Measurements from ENCODE around the gene SLC1A2. TPM values are rescaled to one million over a fixed set of nuclear protein-coding genes. Genes with fewer than 3 reads are reported as not detected.

SLC1A2 gene
- total RNA-seq, 1 experiment from 2014 or later = 0.25 TPM

DNA sequence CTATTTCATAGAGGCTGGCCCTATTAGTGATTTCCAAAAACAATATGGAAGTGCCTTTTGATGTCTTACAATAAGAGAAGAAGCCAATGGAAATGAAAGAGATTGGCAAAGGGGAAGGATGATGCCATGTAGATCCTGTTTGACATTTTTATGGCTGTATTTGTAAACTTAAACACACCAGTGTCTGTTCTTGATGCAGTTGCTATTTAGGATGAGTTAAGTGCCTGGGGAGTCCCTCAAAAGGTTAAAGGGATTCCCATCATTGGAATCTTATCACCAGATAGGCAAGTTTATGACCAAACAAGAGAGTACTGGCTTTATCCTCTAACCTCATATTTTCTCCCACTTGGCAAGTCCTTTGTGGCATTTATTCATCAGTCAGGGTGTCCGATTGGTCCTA, 189.0 kb downstream of the SLC1A2 start:
- POLR2A ChIA-PET = no interaction called here
- CTCF ChIA-PET = interaction anchor here (1.0 to 1.2 kb wide), 2 partner anchors 232 to 304 kb away, joined by 3 to 4 read pairs; no protein-coding TSS in a partner anchor
- TF ChIP-seq EGR1 (IDR thresholded peaks at IDR 0.05; ENCODE audit: low read depth) = no peak
- TF ChIP-seq SIN3A (IDR thresholded peaks at IDR 0.05; ENCODE audit: low read depth) = no peak
- TF ChIP-seq POLR2AphosphoS5 (IDR thresholded peaks at IDR 0.05; ENCODE audit: low read depth, low read length) = no peak
- TF ChIP-seq RAD21 (IDR thresholded peaks at IDR 0.05; ENCODE audit: low read depth) = no peak
- no peak for TF ChIP-seq ELF1 (IDR thresholded peaks at IDR 0.05; ENCODE audit: borderline replicate concordance, low read depth)
- TF ChIP-seq, protein P1, sequence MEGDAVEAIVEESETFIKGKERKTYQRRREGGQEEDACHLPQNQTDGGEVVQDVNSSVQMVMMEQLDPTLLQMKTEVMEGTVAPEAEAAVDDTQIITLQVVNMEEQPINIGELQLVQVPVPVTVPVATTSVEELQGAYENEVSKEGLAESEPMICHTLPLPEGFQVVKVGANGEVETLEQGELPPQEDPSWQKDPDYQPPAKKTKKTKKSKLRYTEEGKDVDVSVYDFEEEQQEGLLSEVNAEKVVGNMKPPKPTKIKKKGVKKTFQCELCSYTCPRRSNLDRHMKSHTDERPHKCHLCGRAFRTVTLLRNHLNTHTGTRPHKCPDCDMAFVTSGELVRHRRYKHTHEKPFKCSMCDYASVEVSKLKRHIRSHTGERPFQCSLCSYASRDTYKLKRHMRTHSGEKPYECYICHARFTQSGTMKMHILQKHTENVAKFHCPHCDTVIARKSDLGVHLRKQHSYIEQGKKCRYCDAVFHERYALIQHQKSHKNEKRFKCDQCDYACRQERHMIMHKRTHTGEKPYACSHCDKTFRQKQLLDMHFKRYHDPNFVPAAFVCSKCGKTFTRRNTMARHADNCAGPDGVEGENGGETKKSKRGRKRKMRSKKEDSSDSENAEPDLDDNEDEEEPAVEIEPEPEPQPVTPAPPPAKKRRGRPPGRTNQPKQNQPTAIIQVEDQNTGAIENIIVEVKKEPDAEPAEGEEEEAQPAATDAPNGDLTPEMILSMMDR (IDR thresholded peaks at IDR 0.05 in 2 of 3, conservative IDR thresholded peaks at IDR 0.05 in 1 of 3; ENCODE audit: borderline replicate concordance in 1 of 3, insufficient read depth in 1 of 3, low read depth in 2 of 3, low read length in 2 of 3) = no peak
- no peak for TF ChIP-seq YY1 (IDR thresholded peaks at IDR 0.05; ENCODE audit: extremely low read depth, insufficient replicate concordance, low read depth, low read length)
- TF ChIP-seq, protein P2, sequence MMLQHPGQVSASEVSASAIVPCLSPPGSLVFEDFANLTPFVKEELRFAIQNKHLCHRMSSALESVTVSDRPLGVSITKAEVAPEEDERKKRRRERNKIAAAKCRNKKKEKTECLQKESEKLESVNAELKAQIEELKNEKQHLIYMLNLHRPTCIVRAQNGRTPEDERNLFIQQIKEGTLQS (IDR thresholded peaks at IDR 0.05) = no peak
- TF ChIP-seq SRF (IDR thresholded peaks at IDR 0.05; ENCODE audit: low read depth) = no peak
- TF ChIP-seq ZFX (IDR thresholded peaks at IDR 0.05) = no peak
- TF ChIP-seq, protein P3, sequence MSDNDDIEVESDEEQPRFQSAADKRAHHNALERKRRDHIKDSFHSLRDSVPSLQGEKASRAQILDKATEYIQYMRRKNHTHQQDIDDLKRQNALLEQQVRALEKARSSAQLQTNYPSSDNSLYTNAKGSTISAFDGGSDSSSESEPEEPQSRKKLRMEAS (IDR thresholded peaks at IDR 0.05) = no peak
- TF ChIP-seq EZH2phosphoT487 (IDR thresholded peaks at IDR 0.05; ENCODE audit: borderline replicate concordance) = no peak
- TF ChIP-seq, protein P4, sequence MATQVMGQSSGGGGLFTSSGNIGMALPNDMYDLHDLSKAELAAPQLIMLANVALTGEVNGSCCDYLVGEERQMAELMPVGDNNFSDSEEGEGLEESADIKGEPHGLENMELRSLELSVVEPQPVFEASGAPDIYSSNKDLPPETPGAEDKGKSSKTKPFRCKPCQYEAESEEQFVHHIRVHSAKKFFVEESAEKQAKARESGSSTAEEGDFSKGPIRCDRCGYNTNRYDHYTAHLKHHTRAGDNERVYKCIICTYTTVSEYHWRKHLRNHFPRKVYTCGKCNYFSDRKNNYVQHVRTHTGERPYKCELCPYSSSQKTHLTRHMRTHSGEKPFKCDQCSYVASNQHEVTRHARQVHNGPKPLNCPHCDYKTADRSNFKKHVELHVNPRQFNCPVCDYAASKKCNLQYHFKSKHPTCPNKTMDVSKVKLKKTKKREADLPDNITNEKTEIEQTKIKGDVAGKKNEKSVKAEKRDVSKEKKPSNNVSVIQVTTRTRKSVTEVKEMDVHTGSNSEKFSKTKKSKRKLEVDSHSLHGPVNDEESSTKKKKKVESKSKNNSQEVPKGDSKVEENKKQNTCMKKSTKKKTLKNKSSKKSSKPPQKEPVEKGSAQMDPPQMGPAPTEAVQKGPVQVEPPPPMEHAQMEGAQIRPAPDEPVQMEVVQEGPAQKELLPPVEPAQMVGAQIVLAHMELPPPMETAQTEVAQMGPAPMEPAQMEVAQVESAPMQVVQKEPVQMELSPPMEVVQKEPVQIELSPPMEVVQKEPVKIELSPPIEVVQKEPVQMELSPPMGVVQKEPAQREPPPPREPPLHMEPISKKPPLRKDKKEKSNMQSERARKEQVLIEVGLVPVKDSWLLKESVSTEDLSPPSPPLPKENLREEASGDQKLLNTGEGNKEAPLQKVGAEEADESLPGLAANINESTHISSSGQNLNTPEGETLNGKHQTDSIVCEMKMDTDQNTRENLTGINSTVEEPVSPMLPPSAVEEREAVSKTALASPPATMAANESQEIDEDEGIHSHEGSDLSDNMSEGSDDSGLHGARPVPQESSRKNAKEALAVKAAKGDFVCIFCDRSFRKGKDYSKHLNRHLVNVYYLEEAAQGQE (IDR thresholded peaks at IDR 0.05; ENCODE audit: low read depth) = no peak
- TF ChIP-seq ZNF274 (IDR thresholded peaks at IDR 0.05; ENCODE audit: low read depth, low read length) = no peak
- no peak for TF ChIP-seq POLR2A (IDR thresholded peaks at IDR 0.05; ENCODE audit: borderline replicate concordance, extremely low read depth, insufficient read depth, insufficient read length)
- TF ChIP-seq, protein P5, sequence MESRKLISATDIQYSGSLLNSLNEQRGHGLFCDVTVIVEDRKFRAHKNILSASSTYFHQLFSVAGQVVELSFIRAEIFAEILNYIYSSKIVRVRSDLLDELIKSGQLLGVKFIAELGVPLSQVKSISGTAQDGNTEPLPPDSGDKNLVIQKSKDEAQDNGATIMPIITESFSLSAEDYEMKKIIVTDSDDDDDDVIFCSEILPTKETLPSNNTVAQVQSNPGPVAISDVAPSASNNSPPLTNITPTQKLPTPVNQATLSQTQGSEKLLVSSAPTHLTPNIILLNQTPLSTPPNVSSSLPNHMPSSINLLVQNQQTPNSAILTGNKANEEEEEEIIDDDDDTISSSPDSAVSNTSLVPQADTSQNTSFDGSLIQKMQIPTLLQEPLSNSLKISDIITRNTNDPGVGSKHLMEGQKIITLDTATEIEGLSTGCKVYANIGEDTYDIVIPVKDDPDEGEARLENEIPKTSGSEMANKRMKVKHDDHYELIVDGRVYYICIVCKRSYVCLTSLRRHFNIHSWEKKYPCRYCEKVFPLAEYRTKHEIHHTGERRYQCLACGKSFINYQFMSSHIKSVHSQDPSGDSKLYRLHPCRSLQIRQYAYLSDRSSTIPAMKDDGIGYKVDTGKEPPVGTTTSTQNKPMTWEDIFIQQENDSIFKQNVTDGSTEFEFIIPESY (IDR thresholded peaks at IDR 0.05; ENCODE audit: extremely low read depth, insufficient replicate concordance, low read length) = no peak
- no peak for TF ChIP-seq FOSL1 (IDR thresholded peaks at IDR 0.05; ENCODE audit: low read depth)
- Histone ChIP-seq H3K4me2 (ENCODE audit: low read length) (no peak overlapping the region), H3K27ac (ENCODE audit: low read depth, low read length) (no peak overlapping the region), H3K9ac (ENCODE audit: low read length) (no peak overlapping the region), H3K9me3 (ENCODE audit: control insufficient read depth in 1 of 2, insufficient read depth in 1 of 2, low read depth in 1 of 2, low read length in 2 of 2) (no peaks in the 10 kb centered on the region), H3K36me3 (ENCODE audit: control insufficient read depth in 1 of 2, insufficient read depth in 2 of 2, low read length in 2 of 2) (peaks cover 25 to 31% of the 10 kb centered on the region in 2 experiments), H3K4me3 (replicated peaks in 1 of 2; ENCODE audit: low read depth in 1 of 2, low read length in 2 of 2) (no peak overlapping the region), H3K4me1 (ENCODE audit: control insufficient read depth in 1 of 2, insufficient read depth in 2 of 2, low read length in 2 of 2) (peaks cover 3 to 6% of the 10 kb centered on the region in 2 experiments; a peak in 3 of 4 replicates), H4K20me1 (ENCODE audit: insufficient read depth) (no peaks in the 10 kb centered on the region), H3K27me3 (ENCODE audit: insufficient read depth, low read length) (no peaks in the 10 kb centered on the region), H2AFZ (ENCODE audit: low read depth, low read length, poor library complexity, severe bottlenecking) (no peak overlapping the region), H3K9me2 (ENCODE audit: insufficient read depth) (no peaks in the 10 kb centered on the region), H3K79me2 (ENCODE audit: insufficient read depth, low read length) (no peaks in the 10 kb centered on the region)
- DNase-seq (ENCODE audit: low read depth, low spot score) (no peak), ATAC-seq (no peak)
- intact Hi-C loops (cut with micrococcal nuclease) = no loop called here
- RAD21 ChIA-PET (ENCODE audit: low non-redundant PET in 1 of 2, low total read pairs in 2 of 2, uncharacterized antibody in 2 of 2, unreplicated experiment in 2 of 2) = no interaction called here
- BruUV-seq (replicated peaks) = no TSS peak

Data from HCT116 (cell line).